Inflammatory macrophage treated with lipopolysaccharide for 1 hour (primary cell): ENCODE data around the gene RIN3.

ENCODE experiments used
- DNase-seq, 2 donors: peaks; one replicate each; pipeline ENCODE4 v3.0.0-alpha.2; 2020 to 2022

RIN3 gene

DNA sequence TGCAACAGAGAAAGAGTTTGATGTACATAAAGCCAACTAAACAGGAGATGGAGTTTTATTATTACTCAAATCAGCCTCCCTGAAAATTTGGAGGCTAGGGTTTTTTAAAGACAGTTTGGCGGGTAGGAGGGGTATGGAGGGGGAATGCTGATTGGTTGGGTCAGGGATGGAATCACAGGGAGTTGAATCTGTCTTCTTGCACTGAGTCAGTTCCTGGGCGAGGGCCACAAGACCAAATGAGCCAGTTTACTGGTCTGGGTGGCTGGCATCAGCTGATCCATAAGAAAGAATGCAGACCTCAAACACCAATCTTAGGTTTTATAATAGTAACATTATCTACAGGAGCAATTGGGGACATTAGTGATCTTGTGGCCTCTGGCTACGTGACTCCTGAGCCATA lies 64.9 kb downstream of the RIN3 start:
- no peak for DNase-seq

GRCh38 chr14:92579244-92579936 lies 65.8 kb downstream of the RIN3 start:
- DNase-seq, result no peak

DNA sequence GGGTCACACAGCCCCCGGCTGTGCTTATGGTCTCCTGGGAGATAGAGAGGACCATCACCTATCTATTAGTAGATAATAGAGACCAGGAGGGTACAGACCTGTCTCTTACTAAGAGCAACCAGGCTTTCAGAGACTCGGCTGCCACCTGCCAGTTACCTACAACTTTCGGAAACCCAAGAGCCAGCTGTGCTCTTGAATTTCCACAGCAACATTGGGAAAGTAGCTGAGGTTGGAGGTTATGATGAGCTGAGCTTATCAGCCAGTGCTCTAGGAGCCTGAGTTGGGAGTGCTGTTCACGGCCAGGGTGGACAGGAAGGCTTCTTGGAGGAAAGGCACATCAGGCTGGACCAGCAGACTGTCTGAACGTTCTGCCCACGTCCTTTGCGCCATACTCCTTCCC lies 67.6 kb downstream of the RIN3 start:
- DNase-seq, result no peak

- no peak for DNase-seq
Observed at GRCh38 chr14:92581966-92582566, 68.5 kb downstream of the RIN3 start.

GRCh38 chr14:92582706-92583452 lies 69.3 kb downstream of the RIN3 start:
- peak; percentile 75 to 93 for DNase-seq

GRCh38 chr14:92584220-92584619 lies 70.6 kb downstream of the RIN3 start:
- no peak for DNase-seq

- peak; percentile 41 to 59 for DNase-seq
Observed at GRCh38 chr14:92584816-92585215, 71.2 kb downstream of the RIN3 start.

GRCh38 chr14:92585981-92586937 lies 72.7 kb downstream of the RIN3 start:
- peak; percentile 90 to 98 for DNase-seq

DNA sequence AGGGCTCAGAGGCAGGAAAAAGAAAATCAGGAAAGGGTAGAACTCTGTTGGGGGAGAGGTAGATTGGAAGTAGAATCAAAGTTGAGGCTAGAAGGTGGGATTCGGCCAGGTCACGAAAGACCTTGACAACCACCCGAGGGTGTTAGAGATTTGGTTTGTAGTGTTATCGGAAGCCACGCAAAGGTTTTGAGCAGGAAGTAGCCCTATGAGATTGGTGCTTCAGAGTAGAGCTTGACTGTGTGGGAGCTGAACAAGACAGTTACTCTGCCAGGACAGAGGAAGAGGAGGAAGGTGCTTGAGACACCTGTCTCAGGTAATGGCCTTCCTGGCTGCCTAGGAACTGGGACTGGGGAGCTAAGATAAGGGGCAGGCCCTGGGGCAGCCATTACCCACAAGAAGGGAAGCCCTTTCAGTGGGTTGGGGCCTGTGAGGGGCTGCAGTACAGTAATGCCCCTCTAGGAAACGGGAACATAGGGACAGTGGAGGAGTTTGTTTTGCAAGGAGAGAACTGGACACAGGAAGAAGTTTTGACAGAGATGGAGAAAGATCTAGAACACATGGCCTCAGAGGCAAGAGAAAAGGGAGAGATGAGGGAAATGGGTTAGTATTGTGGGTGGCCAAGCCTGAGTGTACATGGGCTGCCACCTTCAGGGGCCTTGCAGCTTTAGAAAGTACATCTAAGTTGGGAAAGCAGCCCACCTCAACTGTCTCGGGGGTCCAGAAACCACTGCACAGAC lies 73.5 kb downstream of the RIN3 start:
- peak; percentile 55 to 76 for DNase-seq

DNA sequence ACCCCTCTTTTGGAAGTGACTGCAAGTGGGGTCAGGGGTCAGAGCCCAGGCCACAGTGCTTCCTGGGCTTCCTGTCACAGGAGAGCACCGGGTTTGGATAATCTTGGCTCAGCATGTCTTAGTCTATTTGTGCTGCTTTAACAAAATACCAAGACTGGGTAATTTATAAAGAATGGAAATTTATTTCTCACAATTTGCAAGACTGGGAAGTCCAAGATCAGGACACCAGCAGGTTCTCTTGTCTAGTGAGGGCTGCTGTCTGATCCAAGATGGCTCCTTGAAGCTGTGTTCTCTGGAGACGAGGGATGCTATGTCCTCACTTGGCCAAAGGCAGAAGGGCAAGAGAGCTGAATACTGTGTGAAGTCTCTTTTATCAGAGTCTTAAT lies 74.1 kb downstream of the RIN3 start:
- peak; percentile 87 to 88 for DNase-seq

- no peak for DNase-seq
Observed at GRCh38 chr14:92589213-92589852, 75.8 kb downstream of the RIN3 start.

DNA sequence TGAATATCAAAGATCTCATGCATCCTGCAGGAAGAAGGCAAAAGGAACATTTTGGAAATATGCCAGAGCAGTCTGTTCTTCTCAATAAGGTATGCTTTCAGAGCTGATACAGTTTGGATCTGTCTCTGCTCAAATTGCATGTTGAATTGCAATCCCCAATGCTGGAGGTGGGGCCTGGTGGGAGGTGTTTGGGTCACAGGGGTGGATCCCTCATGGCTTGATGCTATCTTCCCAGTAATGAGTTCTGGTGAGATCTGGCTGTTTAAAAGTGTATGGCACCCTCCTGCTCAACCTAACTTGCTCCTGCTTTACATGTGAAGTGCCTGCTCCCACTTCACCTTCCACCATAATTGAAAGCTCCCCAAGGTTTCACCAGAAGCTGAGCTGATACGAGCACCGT lies 76.6 kb downstream of the RIN3 start:
- no peak for DNase-seq

DNA sequence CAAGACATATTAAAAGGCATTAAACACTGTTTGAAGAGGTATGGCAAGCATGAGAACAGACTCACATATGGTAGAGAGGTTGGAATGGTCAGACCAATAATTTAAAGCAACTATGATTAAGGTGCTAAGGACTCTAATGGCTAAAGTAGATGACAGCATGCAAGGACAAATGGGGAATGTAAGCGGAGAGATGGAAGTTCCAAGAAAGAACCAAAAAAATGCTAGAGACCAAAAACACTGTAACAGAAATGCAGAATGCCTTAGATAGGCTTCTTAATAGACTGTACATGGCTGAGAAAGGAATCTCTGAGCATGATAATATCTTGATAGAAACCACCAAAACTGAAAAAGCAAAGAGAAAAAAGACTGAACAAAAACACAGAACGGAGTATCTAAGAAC lies 77.4 kb downstream of the RIN3 start:
- DNase-seq, result no peak

- DNase-seq, result no peak
Observed at GRCh38 chr14:92591346-92591745, 77.8 kb downstream of the RIN3 start.

- DNase-seq, result no peak
Observed at GRCh38 chr14:92595267-92595666, 81.7 kb downstream of the RIN3 start.

- DNase-seq, result peak; percentile 24 to 52
Observed at GRCh38 chr14:92596331-92596907, 82.8 kb downstream of the RIN3 start.

DNA sequence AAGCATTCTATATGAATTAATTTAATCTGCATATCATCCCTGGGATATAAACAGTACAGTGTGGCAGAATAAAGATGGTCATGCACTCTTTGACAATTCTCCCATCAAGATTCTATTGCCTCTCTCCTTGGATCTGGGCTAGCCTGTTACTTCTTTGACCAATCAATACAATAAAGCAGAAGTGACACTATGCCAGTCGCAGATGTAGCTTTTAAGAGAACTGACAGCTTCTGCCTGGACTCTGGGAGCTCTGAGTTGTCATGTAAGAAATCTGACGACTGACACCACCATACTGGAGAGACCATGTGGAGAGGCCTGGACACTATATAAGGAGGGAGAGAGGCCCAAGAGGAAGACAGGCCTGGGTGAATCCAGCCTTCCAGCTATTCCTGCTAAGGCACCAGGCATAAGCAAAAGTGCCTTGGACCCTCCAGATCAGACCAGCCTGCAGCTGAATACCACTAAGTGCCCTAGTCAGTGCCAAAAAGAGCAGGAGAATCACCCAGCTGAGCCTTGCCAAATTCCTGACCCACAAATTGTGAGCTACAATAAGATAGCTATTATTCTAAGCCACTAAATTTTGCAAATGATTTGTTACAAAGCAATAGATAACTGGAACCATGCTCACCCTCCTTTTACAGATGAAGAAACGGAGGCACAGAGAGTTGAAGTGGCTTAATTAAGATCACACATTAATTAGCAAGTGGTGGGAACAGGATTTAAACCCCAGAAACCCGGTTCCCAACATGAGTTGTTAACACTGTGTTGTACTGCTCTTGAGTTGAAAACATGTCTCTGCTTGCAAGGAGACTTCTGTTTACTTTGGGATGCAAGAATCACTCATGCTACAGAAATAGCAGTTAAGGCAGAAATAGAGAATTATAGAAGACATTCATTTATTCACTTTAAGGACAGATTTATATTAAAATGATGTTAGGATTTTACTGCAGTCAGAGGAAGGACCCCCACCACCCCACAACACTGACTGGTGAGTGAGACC lies 84.6 kb downstream of the RIN3 start:
- DNase-seq, result peak in 1 of 2 donors; percentile 29

DNA sequence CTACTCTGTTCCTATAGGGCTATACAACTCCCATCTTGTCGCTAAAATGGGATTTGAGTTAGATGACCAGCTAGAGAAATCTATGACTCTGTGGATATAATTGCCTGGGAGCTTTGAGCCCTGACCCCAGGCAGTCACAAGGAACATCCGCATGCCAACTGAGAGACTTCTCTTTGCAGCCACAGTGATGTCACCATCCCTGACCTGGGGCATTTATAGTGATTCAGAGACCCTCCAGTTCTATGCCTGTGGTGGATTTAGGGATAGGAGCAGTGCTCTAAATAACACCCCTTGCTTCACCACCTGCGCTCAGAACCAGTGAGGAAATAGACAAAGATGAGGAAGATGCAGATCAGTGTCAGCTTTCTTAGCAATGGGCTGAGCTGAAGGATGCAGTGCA lies 86.2 kb downstream of the RIN3 start:
- peak; percentile 29 to 33 for DNase-seq

DNA sequence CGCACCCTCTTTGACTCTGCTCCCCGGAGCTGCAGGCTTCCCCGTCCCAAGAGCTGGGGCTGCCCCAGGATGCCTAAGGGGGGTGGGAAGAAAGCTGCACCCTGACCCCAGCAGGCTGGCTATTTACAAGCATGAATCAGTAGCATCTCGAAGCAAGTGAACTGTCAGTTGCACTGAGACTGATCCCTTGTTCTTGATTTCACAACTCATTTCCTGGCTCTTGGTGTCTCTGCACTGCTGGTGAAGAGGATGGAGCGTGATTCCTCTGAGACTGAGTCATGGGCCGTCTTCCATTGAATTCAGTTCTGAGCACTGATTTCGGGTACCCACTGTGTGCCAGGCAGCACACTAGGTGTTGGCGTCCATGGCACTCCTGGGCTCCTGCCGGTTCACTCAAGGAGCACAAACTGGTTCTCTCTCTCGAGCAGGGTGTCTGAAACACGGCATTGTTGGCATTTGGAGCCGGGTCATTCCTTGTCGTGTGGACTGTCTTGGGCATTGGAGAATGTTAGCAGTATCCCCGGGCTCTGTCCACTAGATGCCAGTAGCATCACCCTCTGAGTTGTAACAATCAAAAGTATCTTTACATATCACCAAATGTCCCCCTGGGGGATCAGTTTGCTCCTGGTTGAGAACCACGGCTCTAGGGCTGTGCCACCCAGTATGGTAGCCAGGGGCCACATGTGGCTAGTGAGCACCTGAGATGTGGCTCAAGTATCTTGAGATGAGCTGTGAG lies 86.9 kb downstream of the RIN3 start:
- DNase-seq, result peak; percentile 67 to 68
